Activated CD8-positive, alpha-beta memory T cell treated with anti-CD3 and anti-CD28 coated beads for 24 hours (primary cell): Measurements from ENCODE around the gene ST7.
A peak's percentile ranks its signal among the peaks of the same experiment; 100 is the strongest.

Experiments
- DNase-seq: peaks from one replicate; pipeline ENCODE4 v3.0.0-alpha.2; 2020

Gene ST7

GRCh38 chr7:117202511-117202910 is 249.2 kb downstream of the ST7 start:
- no peak for DNase-seq

GRCh38 chr7:117203205-117203604 is 249.9 kb downstream of the ST7 start:
- no peak for DNase-seq

GRCh38 chr7:117205873-117206272 is 252.6 kb downstream of the ST7 start:
- no peak for DNase-seq

GRCh38 chr7:117208257-117208656 is 255.0 kb downstream of the ST7 start:
- DNase-seq: no peak

GRCh38 chr7:117210397-117210796 is 257.1 kb downstream of the ST7 start:
- no peak for DNase-seq

GRCh38 chr7:117210908-117211307 is 257.6 kb downstream of the ST7 start:
- DNase-seq: no peak

- no peak for DNase-seq
These were observed 258.3 kb downstream of the ST7 start for GRCh38 chr7:117211614-117212013.

- DNase-seq: peak; percentile 66
These were observed 259.9 kb downstream of the ST7 start for GRCh38 chr7:117212969-117213877.

- no peak for DNase-seq
These were observed 262.7 kb downstream of the ST7 start for GRCh38 chr7:117216010-117216409.

- no peak for DNase-seq
These were observed 263.3 kb downstream of the ST7 start for GRCh38 chr7:117216436-117217069.

- no peak for DNase-seq
These were observed 264.1 kb downstream of the ST7 start for GRCh38 chr7:117217106-117218035.

- no peak for DNase-seq
These were observed 265.4 kb downstream of the ST7 start for GRCh38 chr7:117218700-117219099.

- DNase-seq: no peak
These were observed 266.2 kb downstream of the ST7 start for GRCh38 chr7:117219485-117219884.

GRCh38 chr7:117220836-117221235 is 267.5 kb downstream of the ST7 start:
- DNase-seq: no peak

GRCh38 chr7:117225536-117225935 is 272.2 kb downstream of the ST7 start:
- no peak for DNase-seq

GRCh38 chr7:117227091-117227490 is 273.8 kb downstream of the ST7 start:
- DNase-seq: no peak

- DNase-seq: no peak
These were observed 276.0 kb downstream of the ST7 start for GRCh38 chr7:117229350-117229749.

GRCh38 chr7:117230276-117231046 is 277.2 kb downstream of the ST7 start:
- no peak for DNase-seq

GRCh38 chr7:117231047-117231359 is 277.7 kb downstream of the ST7 start:
- no peak for DNase-seq

GRCh38 chr7:117237646-117238045 is 284.3 kb downstream of the ST7 start:
- no peak for DNase-seq

GRCh38 chr7:117238472-117238871 is 285.2 kb downstream of the ST7 start:
- DNase-seq: no peak

- DNase-seq: no peak
These were observed 285.6 kb downstream of the ST7 start for GRCh38 chr7:117238937-117239336.

GRCh38 chr7:117241088-117241487 is 287.8 kb downstream of the ST7 start:
- no peak for DNase-seq
